GM12878 (cell line): ENCODE results near the gene ERVH48-1. TPM values are rescaled to one million over a fixed set of nuclear protein-coding genes. Genes with fewer than 3 reads are reported as not detected.
A peak's percentile ranks its signal among the peaks of the same experiment; 100 is the strongest.

Experiments used
- BHLHE40 ChIP-seq, 2 experiments: fragments of 450-650 bp in 1 of 2; IDR thresholded peaks; 2 replicates each; pipeline ENCODE4 v1.6.1; 2011 to 2017; ENCODE audit warnings: low read depth in 2 of 2, borderline replicate concordance in 1 of 2, improper control_type of control experiment in 1 of 2, low read length in 1 of 2, mild to moderate bottlenecking in 1 of 2
- EED ChIP-seq: sonication (generic); IDR thresholded peaks from 2 replicates; pipeline ENCODE4 v1.6.1; 2016; ENCODE audit warnings: antibody characterized with exemption, low read depth
- EZH2 ChIP-seq: IDR thresholded peaks from 2 replicates; pipeline ENCODE4 v1.6.1; 2012; ENCODE audit warnings: low read depth, mild to moderate bottlenecking, control low read depth, inconsistent platforms, low read length, borderline replicate concordance; ENCODE audit not compliant: control insufficient read depth
- GATAD2B ChIP-seq: fragments of 450-650 bp; conservative IDR thresholded peaks from 2 replicates; pipeline ENCODE4 v1.6.1; 2017; ENCODE audit warnings: low read depth, mild to moderate bottlenecking, moderate library complexity
- KLF5 ChIP-seq: fragments of 450-650 bp; IDR thresholded peaks from 2 replicates; pipeline ENCODE4 v1.6.1; 2014; ENCODE audit warnings: mild to moderate bottlenecking; ENCODE audit not compliant: partially characterized antibody
- LARP7 ChIP-seq: fragments of 450-650 bp; IDR thresholded peaks from 2 replicates; pipeline ENCODE4 v1.6.1; 2017; ENCODE audit warnings: mild to moderate bottlenecking
- MYB ChIP-seq: fragments of 150-350 bp; IDR thresholded peaks from 2 replicates; pipeline ENCODE4 v1.6.1; 2014; ENCODE audit warnings: mild to moderate bottlenecking, low read depth, low read length, borderline replicate concordance
- NBN ChIP-seq: fragments of 450-650 bp; IDR thresholded peaks from 2 replicates; pipeline ENCODE4 v1.6.1; 2016
- POLR2A ChIP-seq: IDR thresholded peaks from 2 replicates; pipeline ENCODE4 v1.6.1; 2011; ENCODE audit warnings: low read depth, mild to moderate bottlenecking, low read length
- RELA ChIP-seq: fragments of 450-650 bp; IDR thresholded peaks from 2 replicates; pipeline ENCODE4 v1.8.0; 2014; ENCODE audit warnings: borderline replicate concordance; ENCODE audit not compliant: partially characterized antibody
- polyA plus RNA-seq, 11 experiments: library from polyadenylated mRNA; depleted of rRNA in 4 of 11; unstranded in 6 of 11; stranded (reverse) in 5 of 11; fragments of >200 nt; fragmentation: Nextera tagmentation in 4 of 11; fragmentation: Illumina TruSeq in 1 of 11; extraction: Ambion mirVana in 4 of 11; extraction: Trizol in 1 of 11; gene quantifications; 1 replicate in 1 of 11; 2 replicates in 10 of 11; pipeline versions ENCODE4 v1.2.1 to v1.2.3, GENCODE V29; 2011 to 2016; ENCODE audit warnings: inconsistent platforms in 2 of 11, missing spikeins in 2 of 11, low read depth in 1 of 11
- total RNA-seq, 4 experiments: library from RNA; depleted of rRNA in 3 of 4; stranded (reverse); fragments of >200 nt in 3 of 4; fragmentation: Illumina TruSeq in 1 of 4; extraction: Trizol in 1 of 4; gene quantifications; 2 replicates each; pipeline versions ENCODE4 v1.2.1 to v1.2.3, GENCODE V29; 2013 to 2021
- TF ChIP-seq, protein P1 (sequence below): IDR thresholded peaks from 2 replicates; pipeline ENCODE4 v1.6.1; 2012; ENCODE audit warnings: low read depth, low read length, improper control_type of control experiment
- TF ChIP-seq, protein P2 (sequence below): fragments of 450-650 bp; IDR thresholded peaks from 2 replicates; pipeline ENCODE4 v1.6.1; 2014; ENCODE audit warnings: mild to moderate bottlenecking
- TF ChIP-seq, protein P3 (sequence below), 3 experiments: IDR thresholded peaks in 2 of 3; conservative IDR thresholded peaks in 1 of 3; 2 replicates each; pipeline ENCODE4 v1.5.1; 2011; ENCODE audit warnings: low read depth in 3 of 3, low read length in 3 of 3, mild to moderate bottlenecking in 3 of 3, control low read depth in 2 of 3, moderate library complexity in 2 of 3, inconsistent platforms in 1 of 3, mixed read lengths in 1 of 3; ENCODE audit not compliant: control insufficient read depth in 2 of 3, insufficient read depth in 1 of 3; ENCODE audit errors: extremely low read depth in 1 of 3
- TF ChIP-seq, protein P4 (sequence below): fragments of 450-650 bp; IDR thresholded peaks from 2 replicates; pipeline ENCODE4 v1.6.1; 2017; ENCODE audit warnings: mild to moderate bottlenecking, low read depth, inconsistent platforms; ENCODE audit not compliant: poor library complexity, severe bottlenecking
- TF ChIP-seq, protein P5 (sequence below): fragments of 450-650 bp; formaldehyde crosslinking; IDR thresholded peaks from 2 replicates; pipeline ENCODE4 v1.5.0; 2022; ENCODE audit warnings: mild to moderate bottlenecking, missing genetic modification characterization
- TF ChIP-seq, protein P6 (sequence below): IDR thresholded peaks from 2 replicates; pipeline ENCODE4 v1.6.1; 2012; ENCODE audit warnings: low read depth, low read length, improper control_type of control experiment

ERVH48-1 gene
- total and polyA plus RNA-seq, 10 of the 15 experiments (the other 5 are each of a cell fraction or from before 2014, with no cell fraction given): 0.03 to 0.30 (median 0.13) TPM; not detected in 7

DNA sequence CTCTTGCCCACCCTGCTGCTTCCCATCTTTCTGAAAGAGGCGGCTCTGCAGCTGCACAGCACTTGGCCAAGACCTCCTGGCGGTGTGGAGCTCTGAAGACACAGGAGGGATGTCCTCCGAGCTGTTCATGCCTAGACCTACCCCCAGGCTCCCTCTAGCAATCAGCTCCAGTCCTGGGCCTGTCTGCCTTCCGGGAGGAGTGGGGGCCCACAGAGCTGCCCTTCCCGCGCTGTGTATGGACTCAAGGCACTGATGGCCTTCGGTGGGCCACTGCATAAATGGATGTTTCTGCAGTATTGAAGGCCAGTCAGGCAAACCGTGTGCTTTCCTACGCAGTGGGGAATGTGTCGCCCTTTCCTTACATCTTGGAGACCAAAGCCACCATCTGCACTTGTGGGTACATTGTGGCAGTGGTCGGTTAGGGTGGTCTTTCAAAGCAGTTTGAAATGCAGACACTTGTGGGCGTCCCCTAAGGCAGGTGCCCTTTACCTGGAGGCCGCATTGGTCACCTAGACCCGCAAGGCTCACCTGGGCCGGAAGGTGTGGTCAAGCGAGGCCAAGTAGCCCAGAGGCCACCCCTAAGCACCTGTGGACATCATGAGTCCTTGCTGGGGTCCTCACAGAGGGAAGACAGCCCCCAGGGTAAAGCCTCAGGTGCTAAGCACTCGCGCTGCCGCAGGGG is 48.0 kb upstream of the ERVH48-1 start (continued):
- TF ChIP-seq LARP7 (peak; percentile 43; the same call in 1 of the 2 replicates), MYB (no peak), RELA (no peak), EED (no peak), BHLHE40 (IDR thresholded peaks at IDR 0.05; ENCODE audit: borderline replicate concordance in 1 of 2, low read depth in 2 of 2, low read length in 1 of 2) (no peak), EZH2 (no peak), POLR2A (peak; percentile 33; the same call in 1 of the 2 replicates), NBN (no peak; the same call in 1 of the 2 replicates), KLF5 (no peak), GATAD2B (0 out of 2 replicates have a peak, but pooled peaks have one; percentile 30)
- TF ChIP-seq, protein P1, sequence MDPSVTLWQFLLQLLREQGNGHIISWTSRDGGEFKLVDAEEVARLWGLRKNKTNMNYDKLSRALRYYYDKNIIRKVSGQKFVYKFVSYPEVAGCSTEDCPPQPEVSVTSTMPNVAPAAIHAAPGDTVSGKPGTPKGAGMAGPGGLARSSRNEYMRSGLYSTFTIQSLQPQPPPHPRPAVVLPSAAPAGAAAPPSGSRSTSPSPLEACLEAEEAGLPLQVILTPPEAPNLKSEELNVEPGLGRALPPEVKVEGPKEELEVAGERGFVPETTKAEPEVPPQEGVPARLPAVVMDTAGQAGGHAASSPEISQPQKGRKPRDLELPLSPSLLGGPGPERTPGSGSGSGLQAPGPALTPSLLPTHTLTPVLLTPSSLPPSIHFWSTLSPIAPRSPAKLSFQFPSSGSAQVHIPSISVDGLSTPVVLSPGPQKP: 0 out of 2 replicates have a peak, but pooled peaks have one; percentile 1
- TF ChIP-seq, protein P2, sequence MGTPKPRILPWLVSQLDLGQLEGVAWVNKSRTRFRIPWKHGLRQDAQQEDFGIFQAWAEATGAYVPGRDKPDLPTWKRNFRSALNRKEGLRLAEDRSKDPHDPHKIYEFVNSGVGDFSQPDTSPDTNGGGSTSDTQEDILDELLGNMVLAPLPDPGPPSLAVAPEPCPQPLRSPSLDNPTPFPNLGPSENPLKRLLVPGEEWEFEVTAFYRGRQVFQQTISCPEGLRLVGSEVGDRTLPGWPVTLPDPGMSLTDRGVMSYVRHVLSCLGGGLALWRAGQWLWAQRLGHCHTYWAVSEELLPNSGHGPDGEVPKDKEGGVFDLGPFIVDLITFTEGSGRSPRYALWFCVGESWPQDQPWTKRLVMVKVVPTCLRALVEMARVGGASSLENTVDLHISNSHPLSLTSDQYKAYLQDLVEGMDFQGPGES: no peak
- TF ChIP-seq, protein P3, sequence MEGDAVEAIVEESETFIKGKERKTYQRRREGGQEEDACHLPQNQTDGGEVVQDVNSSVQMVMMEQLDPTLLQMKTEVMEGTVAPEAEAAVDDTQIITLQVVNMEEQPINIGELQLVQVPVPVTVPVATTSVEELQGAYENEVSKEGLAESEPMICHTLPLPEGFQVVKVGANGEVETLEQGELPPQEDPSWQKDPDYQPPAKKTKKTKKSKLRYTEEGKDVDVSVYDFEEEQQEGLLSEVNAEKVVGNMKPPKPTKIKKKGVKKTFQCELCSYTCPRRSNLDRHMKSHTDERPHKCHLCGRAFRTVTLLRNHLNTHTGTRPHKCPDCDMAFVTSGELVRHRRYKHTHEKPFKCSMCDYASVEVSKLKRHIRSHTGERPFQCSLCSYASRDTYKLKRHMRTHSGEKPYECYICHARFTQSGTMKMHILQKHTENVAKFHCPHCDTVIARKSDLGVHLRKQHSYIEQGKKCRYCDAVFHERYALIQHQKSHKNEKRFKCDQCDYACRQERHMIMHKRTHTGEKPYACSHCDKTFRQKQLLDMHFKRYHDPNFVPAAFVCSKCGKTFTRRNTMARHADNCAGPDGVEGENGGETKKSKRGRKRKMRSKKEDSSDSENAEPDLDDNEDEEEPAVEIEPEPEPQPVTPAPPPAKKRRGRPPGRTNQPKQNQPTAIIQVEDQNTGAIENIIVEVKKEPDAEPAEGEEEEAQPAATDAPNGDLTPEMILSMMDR (IDR thresholded peaks at IDR 0.05 in 2 of 3, conservative IDR thresholded peaks at IDR 0.05 in 1 of 3; ENCODE audit: control insufficient read depth in 2 of 3, extremely low read depth in 1 of 3, insufficient read depth in 1 of 3, low read depth in 3 of 3, low read length in 3 of 3): no peak
- TF ChIP-seq, protein P4, sequence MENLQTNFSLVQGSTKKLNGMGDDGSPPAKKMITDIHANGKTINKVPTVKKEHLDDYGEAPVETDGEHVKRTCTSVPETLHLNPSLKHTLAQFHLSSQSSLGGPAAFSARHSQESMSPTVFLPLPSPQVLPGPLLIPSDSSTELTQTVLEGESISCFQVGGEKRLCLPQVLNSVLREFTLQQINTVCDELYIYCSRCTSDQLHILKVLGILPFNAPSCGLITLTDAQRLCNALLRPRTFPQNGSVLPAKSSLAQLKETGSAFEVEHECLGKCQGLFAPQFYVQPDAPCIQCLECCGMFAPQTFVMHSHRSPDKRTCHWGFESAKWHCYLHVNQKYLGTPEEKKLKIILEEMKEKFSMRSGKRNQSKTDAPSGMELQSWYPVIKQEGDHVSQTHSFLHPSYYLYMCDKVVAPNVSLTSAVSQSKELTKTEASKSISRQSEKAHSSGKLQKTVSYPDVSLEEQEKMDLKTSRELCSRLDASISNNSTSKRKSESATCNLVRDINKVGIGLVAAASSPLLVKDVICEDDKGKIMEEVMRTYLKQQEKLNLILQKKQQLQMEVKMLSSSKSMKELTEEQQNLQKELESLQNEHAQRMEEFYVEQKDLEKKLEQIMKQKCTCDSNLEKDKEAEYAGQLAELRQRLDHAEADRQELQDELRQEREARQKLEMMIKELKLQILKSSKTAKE: no peak
- TF ChIP-seq, protein P5, sequence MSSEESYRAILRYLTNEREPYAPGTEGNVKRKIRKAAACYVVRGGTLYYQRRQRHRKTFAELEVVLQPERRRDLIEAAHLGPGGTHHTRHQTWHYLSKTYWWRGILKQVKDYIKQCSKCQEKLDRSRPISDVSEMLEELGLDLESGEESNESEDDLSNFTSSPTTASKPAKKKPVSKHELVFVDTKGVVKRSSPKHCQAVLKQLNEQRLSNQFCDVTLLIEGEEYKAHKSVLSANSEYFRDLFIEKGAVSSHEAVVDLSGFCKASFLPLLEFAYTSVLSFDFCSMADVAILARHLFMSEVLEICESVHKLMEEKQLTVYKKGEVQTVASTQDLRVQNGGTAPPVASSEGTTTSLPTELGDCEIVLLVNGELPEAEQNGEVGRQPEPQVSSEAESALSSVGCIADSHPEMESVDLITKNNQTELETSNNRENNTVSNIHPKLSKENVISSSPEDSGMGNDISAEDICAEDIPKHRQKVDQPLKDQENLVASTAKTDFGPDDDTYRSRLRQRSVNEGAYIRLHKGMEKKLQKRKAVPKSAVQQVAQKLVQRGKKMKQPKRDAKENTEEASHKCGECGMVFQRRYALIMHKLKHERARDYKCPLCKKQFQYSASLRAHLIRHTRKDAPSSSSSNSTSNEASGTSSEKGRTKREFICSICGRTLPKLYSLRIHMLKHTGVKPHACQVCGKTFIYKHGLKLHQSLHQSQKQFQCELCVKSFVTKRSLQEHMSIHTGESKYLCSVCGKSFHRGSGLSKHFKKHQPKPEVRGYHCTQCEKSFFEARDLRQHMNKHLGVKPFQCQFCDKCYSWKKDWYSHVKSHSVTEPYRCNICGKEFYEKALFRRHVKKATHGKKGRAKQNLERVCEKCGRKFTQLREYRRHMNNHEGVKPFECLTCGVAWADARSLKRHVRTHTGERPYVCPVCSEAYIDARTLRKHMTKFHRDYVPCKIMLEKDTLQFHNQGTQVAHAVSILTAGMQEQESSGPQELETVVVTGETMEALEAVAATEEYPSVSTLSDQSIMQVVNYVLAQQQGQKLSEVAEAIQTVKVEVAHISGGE (CRISPR knock-in tag): no peak
- TF ChIP-seq, protein P6, sequence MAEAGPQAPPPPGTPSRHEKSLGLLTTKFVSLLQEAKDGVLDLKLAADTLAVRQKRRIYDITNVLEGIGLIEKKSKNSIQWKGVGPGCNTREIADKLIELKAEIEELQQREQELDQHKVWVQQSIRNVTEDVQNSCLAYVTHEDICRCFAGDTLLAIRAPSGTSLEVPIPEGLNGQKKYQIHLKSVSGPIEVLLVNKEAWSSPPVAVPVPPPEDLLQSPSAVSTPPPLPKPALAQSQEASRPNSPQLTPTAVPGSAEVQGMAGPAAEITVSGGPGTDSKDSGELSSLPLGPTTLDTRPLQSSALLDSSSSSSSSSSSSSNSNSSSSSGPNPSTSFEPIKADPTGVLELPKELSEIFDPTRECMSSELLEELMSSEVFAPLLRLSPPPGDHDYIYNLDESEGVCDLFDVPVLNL: no peak
